GM19025 (cell line): ENCODE measurements around the gene ACTA2.

ENCODE experiments used
- ATAC-seq: cut with Tn5 transposase; IDR thresholded peaks from one replicate; pipeline ENCODE4 v1.9.1; 2021; ENCODE audit warnings: mild to moderate bottlenecking, low read depth, moderate library complexity; ENCODE audit not compliant: unreplicated experiment

Gene ACTA2

DNA sequence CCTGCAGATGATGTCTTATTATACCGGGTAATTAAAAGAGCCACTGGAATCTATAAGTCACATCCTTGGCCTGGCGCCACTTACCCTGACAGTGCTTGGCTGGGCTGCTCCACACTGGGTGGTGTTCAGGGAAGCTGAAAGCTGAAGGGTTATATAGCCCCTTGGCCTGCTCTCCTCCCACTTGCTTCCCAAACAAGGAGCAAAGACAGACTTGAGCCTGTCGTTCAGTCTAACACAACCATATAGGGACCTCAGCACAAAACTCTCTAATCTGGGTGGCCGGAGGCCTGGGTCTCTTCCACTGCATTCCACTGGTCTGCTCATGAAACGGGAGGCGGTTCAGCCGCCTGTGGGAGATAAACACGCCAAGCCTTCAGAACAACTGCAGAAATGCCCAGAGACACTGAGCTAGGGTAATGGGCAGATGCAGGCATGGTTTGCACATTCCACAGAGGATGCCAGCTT lies at the start of gene ACTA2:
ACTA2 (minus strand) TSS at position 127 of the 465 bp plus-strand sequence. CDS start 3,843 bp downstream, outside the sequence.
- no peak for ATAC-seq

DNA sequence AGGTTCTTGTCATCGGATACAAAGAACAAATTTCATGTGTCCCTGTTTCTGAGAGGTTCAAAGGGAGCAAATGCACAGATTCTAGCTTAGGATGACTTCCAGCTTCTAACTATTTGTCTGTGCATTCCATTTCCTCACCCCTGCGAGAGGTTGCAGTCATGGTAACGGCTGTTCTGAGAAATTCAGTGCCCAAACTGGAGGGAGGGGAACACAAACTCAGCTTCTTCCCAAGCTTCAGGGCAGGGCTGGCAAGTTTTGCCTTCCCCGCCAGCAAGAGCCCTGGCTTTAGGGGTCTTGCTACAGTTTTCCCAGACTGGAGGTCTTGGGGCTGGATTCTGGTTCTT lies 49.1 kb upstream of the ACTA2 start:
- no peak for ATAC-seq

DNA sequence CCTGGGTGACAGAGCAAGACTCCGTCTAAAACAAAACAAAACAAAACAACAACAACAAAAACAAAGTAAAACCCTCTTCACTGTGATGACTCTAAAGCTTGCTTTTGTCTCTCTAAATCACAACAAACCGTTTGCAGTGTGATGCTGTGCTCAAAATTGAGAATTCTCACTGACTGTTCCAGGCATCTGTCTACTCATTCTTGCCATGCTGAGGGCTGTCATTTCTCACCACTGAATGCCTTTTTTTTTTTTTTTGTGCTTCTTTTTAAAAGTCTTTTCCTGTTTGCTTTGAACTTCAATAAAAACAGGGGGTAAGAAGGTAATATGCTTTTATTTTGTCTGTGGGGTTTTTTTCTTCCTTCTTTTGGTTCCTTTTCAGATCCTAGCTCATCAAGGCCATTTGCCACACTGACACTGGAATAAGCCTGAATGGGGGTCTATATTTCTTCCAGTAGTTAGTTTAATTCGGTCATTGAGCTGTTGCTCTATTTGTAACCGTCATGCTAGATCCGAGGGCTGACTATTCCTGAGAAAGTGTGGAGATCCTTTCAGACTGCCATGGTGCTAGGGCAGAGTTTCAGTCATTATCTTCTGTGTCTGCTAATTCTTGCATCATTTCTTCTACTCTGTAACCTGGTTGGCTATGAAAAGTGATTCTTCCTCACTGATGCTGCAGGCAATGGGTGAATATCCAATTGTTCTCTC lies 48.6 kb upstream of the ACTA2 start:
- ATAC-seq = no peak

DNA sequence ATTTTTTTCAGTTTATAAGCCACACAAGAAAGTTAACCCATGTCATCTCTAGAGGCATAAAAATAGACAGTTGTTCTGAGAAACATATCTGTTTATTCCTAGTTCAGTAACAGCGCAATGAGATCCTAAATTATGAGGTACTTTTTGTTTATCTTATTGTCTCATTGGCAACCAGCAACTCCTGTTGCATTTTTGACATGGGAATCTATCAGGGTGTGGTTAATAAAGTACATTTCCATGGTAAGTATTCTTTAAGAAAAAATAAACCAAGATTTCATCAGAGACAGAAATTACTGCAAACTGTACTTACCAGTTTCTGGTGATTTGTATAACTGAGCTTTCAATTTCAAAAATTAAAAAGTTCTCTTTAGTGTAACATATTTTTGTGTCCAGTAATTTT lies 47.1 kb upstream of the ACTA2 start:
- no peak for ATAC-seq

DNA sequence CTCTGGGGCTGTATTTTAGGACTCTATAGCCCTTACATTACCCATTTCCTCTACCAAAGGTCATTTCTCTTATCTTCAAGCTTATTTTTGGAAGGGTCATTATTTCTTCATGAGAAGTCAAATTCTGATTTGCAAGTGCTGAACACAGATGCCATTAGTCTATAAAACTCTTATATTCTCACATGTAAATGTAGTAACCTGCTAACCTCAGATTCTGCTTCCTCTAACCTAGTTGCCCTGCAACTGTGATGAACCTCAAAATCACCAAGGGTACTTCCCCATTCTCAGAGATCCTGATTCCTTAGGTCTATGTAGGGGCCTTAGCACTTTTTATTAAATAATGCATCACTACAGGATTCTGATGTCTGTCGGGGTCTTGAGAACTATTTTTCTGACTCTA lies 44.4 kb upstream of the ACTA2 start:
- ATAC-seq = peak; percentile 54

DNA sequence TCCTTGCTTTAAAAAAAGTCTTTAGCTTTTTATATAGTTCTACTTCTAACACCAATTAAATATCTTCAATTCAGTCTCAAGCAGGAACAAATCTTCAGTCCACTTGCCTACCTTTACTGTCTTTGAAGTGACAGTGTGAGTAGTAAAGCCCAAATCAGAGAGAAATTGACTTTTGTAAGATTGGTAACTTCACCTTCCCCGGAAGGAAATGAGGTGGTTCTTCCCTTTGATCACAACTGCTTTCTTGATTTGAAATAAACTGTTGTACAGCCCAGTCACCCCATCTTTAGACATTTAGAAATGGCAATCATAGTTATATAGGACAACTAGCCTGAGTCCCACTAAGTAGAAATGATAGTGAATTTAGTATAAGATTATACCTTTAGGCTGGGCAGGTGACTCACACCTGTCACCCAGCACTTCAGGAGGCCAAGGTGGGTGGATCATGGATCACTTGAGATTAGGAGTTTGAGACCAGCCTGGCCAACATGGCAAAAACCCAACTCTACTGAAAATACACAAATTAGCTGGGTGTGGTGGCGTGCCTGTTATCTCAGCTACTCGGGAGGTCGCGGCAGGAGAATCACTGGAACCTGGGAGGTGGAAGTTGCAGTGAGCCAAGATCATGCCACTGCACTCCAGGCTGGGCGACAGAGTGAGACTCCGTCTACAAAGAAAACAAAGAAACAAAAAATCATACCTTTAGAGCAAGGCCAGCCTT lies 42.7 kb upstream of the ACTA2 start:
- no peak for ATAC-seq

DNA sequence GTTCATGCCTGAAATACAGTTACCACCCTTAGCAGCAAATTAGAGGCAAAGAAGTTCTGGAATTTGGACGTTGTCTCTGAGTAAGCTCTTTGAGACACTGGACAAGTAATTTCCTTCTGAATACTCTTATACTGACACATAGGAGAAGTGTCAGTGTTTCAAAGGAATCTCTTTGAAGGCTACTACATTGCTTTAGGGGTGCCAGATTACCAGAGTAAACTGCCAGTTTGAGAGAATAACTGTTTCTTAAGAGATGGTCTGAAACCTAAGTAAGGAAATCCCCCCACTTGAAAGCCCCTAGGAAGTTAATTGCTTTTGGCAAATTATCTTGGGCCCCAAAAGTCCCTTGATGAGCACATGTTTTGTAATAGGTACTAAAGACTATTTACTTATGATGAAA lies 41.4 kb upstream of the ACTA2 start:
- ATAC-seq = no peak

DNA sequence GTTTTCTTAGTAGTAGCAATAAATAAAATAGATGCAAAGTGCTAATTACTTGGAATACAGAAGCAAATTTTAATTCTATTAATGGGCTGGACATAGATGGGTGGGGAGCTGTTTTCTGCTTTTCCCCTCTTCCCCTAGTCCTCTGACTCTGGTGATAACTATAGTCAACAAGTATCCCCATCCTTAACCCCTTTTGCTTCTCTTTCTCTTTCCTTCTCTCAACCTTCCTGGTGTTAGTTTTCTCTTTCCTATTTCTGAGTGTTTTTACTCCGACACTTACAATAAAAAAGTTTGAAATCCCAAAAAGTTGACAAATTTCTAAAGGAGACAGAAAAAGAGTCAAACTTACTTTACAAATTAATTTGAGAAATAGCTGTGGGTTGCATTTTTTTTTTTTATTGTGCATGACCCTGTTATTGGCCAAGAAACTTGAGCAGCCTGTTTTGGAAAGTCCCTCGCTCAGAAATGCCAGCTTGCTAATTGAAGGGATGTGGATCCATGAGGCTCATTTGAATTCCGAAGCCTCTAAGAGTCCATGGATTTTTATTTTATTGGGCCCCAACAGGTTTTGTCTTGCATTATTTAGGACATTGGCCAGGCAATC lies 40.5 kb upstream of the ACTA2 start:
- no peak for ATAC-seq

DNA sequence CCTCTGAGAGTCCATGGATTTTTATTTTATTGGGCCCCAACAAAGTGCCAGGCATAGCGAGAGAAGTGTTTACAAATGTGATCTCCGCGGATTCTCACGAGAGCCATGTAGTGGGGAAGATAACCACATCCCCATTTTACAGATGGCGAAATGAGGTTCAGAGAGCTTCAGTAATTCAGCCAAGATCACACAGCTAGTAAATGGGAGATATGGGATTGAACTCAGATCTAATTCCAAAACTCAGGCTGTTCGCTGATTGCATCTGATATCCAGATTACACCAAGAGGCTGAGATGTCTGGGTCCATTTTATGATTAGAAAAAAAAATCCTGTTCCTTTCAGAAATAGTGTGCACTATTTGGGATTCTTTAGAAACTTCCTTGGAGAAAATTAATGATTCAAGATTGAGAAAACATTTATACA lies 39.3 kb upstream of the ACTA2 start:
- ATAC-seq = no peak

DNA sequence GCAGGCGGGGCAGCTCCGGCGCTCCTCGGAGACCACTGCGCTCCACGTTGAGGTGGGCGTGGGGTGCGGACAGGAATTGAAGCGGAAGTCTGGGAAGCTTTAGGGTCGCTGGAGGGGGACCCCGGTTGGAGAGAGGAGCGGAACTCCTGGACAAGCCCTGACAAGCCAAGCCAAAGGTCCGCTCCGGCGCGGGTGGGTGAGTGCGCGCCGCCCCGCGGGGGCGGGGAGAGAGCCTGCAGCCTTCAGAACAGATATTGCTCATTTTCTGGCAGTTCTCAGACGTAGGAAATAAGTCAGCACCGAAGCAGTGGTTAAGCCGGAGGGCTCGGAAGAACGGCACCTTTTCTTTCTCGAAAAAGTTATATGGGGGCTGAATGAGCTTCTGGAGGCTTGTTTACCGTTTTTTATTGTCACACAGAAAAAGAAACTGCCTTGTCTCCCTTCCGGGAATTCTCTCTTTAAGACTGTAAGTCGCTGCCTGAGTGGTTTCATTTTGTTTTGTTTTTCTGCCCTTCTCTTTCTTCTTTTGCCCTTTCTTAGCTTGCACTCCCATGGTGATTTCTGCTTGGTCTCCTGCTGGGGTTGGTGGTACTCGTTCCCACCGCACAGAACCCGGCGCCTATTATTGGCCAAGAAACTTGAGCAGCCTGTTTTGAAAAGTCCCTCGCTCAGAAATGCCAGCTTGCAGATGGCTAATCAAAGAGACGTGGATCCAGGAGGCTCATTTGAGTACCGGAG lies 38.8 kb upstream of the ACTA2 start:
- ATAC-seq = peak; percentile 25

DNA sequence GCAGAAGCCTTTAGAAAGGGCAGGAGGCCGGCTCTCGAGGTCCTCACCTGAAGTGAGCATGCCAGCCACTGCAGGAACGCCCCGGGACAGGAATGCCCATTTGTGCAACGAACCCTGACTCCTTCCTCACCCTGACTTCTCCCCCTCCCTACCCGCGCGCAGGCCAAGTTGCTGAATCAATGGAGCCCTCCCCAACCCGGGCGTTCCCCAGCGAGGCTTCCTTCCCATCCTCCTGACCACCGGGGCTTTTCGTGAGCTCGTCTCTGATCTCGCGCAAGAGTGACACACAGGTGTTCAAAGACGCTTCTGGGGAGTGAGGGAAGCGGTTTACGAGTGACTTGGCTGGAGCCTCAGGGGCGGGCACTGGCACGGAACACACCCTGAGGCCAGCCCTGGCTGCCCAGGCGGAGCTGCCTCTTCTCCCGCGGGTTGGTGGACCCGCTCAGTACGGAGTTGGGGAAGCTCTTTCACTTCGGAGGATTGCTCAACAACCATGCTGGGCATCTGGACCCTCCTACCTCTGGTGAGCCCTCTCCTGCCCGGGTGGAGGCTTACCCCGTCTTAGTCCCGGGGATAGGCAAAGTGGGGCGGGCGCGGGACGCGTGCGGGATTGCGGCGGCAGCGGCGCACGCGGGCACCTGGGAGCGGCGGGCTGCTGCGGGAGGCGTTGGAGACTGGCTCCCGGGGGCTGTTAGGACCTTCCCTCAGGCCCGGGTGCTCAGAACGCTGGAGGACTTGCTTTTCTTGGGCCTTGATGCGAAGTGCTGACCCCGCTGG lies 38.0 kb upstream of the ACTA2 start, which contains the start of gene FAS:
FAS (plus strand) TSS at position 415 of the 777 bp plus-strand sequence; CDS start at position 494, 79 bp downstream.
- peak; percentile 62 for ATAC-seq

DNA sequence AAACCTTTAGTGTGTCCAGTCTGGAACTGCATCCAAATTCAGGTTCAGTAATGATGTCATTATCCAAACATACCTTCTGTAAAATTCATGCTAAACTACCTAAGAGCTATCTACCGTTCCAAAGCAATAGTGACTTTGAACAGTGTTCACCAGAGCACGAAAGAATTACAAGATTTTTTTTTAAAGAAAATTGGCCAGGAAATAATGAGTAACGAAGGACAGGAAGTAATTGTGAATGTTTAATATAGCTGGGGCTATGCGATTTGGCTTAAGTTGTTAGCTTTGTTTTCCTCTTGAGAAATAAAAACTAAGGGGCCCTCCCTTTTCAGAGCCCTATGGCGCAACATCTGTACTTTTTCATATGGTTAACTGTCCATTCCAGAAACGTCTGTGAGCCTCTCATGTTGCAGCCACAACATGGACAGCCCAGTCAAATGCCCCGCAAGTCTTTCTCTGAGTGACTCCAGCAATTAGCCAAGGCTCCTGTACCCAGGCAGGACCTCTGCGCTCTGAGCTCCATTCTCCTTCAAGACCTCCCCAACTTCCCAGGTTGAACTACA lies 37.3 kb upstream of the ACTA2 start:
- ATAC-seq = peak; percentile 2

DNA sequence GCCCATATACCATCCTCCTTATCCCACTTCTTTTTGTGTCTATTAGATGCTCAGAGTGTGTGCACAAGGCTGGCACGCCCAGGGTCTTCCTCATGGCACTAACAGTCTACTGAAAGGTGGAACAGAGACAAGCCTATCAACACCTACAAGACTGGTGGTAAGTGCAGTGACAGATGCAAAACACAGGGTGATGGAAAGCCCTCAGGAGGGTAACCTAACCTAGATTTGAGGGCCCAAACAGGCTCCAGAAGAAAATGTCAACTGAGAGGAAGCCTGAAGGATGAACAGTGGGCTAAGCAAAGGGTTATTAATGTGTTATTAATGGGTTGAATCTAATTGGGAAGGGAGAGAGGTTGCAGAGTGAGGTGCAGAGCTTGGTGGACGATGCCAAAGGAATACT lies 36.9 kb upstream of the ACTA2 start:
- no peak for ATAC-seq

DNA sequence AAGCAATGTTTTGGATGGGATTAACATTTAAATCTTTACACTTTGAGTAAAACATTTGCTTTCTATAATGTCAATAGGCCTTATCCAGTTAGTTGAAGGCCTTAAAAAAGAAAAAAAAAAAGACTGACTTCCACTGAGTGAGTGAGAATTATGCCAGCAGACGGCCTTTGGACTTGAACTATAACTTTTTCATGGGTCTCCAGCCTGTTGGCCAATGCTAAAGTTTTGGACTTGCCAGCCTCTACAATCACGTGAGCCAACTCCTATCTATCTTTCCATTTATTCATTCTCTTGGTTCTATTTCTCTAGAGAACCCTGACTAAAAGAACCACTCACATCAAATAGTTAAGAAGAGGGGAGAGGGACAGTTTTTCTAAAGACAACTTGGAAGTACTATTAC lies 35.3 kb upstream of the ACTA2 start:
- no peak for ATAC-seq

DNA sequence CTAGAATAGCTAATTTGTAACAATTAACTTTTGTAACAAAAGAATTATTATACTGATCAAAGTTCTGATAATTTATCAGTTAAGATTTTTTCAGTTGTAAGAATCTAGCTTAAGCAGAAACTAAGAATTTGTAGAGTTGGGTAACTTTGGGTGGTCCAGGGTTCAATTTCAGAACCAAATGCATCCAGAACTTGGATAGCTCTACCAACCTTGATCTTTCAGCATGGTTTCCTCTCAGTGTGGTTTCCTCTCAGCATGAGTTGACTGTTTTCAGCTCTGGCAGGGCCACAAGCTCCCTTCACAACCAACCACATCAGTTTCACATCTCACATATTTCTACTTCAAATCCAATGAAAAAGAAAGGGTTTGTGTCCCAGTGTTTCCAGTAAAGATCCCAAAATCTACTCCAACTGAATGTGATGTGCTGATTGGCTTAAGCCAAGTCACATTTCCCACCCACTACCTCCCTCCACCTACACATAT lies 34.7 kb upstream of the ACTA2 start:
- no peak for ATAC-seq

DNA sequence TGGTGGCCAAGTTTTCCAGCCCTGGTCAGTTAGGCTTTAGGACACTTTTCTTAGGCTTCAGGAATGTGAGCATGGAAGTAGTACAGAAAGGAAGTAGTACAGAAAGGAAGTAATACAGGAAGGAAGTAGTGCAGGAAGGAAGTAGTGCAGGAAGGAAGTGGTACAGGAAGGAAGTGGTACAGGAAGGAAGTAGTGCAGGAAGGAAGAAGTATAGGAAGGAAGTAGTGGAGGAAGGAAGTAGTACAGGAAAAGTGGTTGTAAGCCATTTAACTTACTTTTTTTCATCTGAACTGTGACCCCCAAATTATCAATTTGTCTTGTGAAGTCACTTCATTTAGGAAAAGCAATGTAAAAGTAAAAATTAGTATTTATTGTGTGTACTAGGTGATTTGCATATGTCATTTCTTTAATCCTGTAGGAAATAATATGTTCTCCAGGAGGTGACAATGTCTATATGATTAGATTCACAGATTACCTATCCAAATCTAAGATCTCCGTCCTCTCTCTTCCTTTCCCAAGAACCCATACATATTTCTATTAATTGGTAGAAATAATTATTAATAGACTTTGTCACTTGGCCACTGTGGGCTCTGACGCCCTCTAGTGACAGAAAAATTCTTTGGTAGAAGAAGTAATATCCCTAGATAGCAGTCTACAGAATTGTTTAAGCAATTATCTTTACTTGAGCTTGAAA lies 34.1 kb upstream of the ACTA2 start:
- ATAC-seq = no peak

DNA sequence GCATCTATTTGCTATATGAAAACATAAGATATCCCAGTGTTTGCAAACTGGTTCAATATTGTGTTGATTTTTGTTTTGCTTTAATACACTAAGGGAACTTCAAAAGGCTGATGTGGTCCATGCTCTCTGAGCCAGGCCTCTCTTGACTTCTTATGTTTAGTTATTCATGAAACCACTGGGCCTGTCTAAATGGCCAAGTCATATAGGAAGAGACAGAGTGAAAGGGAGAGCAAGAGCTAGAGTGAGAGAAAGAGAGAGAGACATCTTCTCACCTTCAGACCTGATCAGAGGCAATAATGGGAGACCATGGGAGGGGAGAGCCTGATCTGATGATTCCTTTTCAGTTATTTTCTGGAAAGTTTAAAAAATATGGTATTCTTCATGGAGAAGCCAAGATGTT lies 32.0 kb upstream of the ACTA2 start:
- ATAC-seq = no peak

DNA sequence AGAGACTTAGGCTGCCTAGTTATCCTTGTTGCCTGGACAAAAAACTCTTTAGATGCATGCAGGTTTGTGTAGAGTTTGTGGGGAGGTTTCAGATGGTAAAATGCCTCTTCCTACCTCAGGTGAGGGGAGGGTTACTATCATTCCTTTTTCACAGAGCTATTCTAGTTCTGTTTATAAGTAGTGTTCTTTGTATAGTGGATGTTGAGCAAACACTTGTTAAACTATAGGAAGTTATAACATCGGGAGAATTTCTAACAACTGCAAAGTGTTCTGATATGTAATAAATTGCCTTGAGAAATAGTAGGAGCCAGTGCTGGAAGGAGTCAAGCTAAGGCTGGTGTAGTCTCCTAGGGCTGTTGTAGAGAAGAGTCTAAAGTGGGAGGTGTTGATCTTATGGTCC lies 31.4 kb upstream of the ACTA2 start:
- ATAC-seq = no peak

DNA sequence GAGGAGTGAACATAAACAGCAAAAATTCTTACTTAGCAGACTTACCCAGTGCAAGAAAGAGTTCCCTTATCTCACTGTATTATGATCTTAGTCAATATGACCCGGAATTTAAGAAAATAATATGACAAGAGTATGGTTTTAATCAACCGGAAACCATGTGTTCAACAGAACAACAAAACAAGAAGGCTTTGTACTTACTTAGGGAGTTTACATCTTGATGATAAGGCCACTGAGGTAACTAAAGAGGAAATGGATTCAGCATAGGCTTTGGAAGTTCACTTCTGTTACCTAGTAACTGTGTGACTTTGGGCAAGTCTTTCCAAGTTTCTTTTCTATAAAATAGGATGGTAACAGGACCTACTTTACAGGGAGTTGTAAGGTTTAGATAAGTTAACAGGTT lies 30.6 kb upstream of the ACTA2 start:
- no peak for ATAC-seq
